ENCODE data around the gene HYAL2.

The HYAL2 gene

GRCh38 chr3:50271314-50271936 lies 51.1 kb downstream of the HYAL2 start:
- no peak for DNase-seq (ENCODE audit: low read depth in 2 of 2)

GRCh38 chr3:50270422-50271224 lies 51.9 kb downstream of the HYAL2 start:
- no peak for DNase-seq (ENCODE audit: low read depth in 2 of 2)

- no peak for DNase-seq (ENCODE audit: low read depth in 2 of 2)
These were observed 52.5 kb downstream of the HYAL2 start for GRCh38 chr3:50269977-50270413.

GRCh38 chr3:50269460-50269859 lies 53.1 kb downstream of the HYAL2 start:
- no peak for DNase-seq (ENCODE audit: low read depth in 2 of 2)

- no peak for DNase-seq (ENCODE audit: low read depth in 2 of 2)
These were observed 53.7 kb downstream of the HYAL2 start, which contains the start of gene SEMA3B for GRCh38 chr3:50268703-50269451. TSS of gene SEMA3B (plus strand) at chr3:50269147. CDS start at chr3:50269241, 94 bp downstream.

- DNase-seq (ENCODE audit: low read depth in 2 of 2) = no peak
These were observed 54.3 kb downstream of the HYAL2 start for GRCh38 chr3:50268276-50268675.
